CD4-positive, alpha-beta memory T cell (primary cell): ENCODE measurements around the gene CHST9. TPM values are rescaled to one million over a fixed set of nuclear protein-coding genes. Genes with fewer than 3 reads are reported as not detected.
"Not testable (repeated sequence)": the region's sequence is repeated elsewhere in the genome, so short reads cannot be mapped to it uniquely, and the experiment has no call there.

ENCODE experiments used
- CTCF ChIA-PET: fragments of 350-600 bp; sonication (Branson Sonifier 250); formaldehyde crosslinking; loops from one replicate; lab custom pipeline; 2021; ENCODE audit warnings: inconsistent platforms; ENCODE audit not compliant: partially characterized antibody; lab: Charles Lee
- POLR2A ChIA-PET: fragments of 350-600 bp; sonication (Branson Sonifier 250); formaldehyde crosslinking; loops from one replicate; lab custom pipeline; 2021; ENCODE audit not compliant: partially characterized antibody; lab: Charles Lee
- DNase-seq, 5 donors: peaks; one replicate each; pipeline versions ENCODE4 v3.0.0 to v3.0.0-alpha.2; 2020 to 2022; ENCODE audit warnings: mixed read lengths in 1 of 5
- H3K27ac ChIP-seq: one replicate; pipeline ENCODE4 v1.7.0; 2013; ENCODE audit warnings: low read depth, low read length
- H3K27me3 ChIP-seq: 2 replicates; pipeline ENCODE4 v1.7.0; 2013; ENCODE audit warnings: mild to moderate bottlenecking, low read length, moderate library complexity; ENCODE audit not compliant: insufficient read depth
- H3K36me3 ChIP-seq: 2 replicates; pipeline ENCODE4 v1.7.0; 2013; ENCODE audit warnings: mild to moderate bottlenecking, low read length, moderate library complexity; ENCODE audit not compliant: insufficient read depth
- H3K4me1 ChIP-seq: 2 replicates; pipeline ENCODE4 v1.7.0; 2013; ENCODE audit warnings: mild to moderate bottlenecking, low read length, moderate library complexity; ENCODE audit not compliant: insufficient read depth
- H3K4me3 ChIP-seq, 2 donors: one replicate each; pipeline ENCODE4 v1.7.0; 2013; ENCODE audit warnings: low read length in 2 of 2, mild to moderate bottlenecking in 1 of 2
- H3K9me3 ChIP-seq, 2 donors: one replicate each; pipeline ENCODE4 v1.7.0; 2013; ENCODE audit warnings: low read length in 2 of 2, control low read depth in 1 of 2; ENCODE audit not compliant: control insufficient read depth in 1 of 2
- H3K27ac Mint-ChIP-seq, 7 donors: one replicate each; pipeline ENCODE4 v1.8.0; 2020 to 2021; ENCODE audit warnings: mixed read lengths in 7 of 7, mild to moderate bottlenecking in 6 of 7, inconsistent platforms in 3 of 7, moderate library complexity in 3 of 7
- H3K27me3 Mint-ChIP-seq, 2 donors: one replicate each; pipeline ENCODE4 v1.8.0; 2020 to 2021; ENCODE audit warnings: mixed read lengths in 2 of 2
- H3K36me3 Mint-ChIP-seq, 2 donors: one replicate each; pipeline ENCODE4 v1.8.0; 2020 to 2021; ENCODE audit warnings: mixed read lengths in 2 of 2, inconsistent platforms in 1 of 2, mild to moderate bottlenecking in 1 of 2
- H3K4me1 Mint-ChIP-seq, 4 donors: one replicate each; pipeline ENCODE4 v1.8.0; 2020 to 2021; ENCODE audit warnings: mixed read lengths in 4 of 4, mild to moderate bottlenecking in 1 of 4
- H3K4me3 Mint-ChIP-seq, 8 donors: one replicate each; pipeline ENCODE4 v1.8.0; 2020 to 2021; ENCODE audit warnings: mixed read lengths in 8 of 8, mild to moderate bottlenecking in 7 of 8, moderate library complexity in 6 of 8, inconsistent platforms in 3 of 8
- H3K9me3 Mint-ChIP-seq, 8 donors: one replicate each; pipeline ENCODE4 v1.8.0; 2020 to 2021; ENCODE audit warnings: mixed read lengths in 8 of 8, mild to moderate bottlenecking in 5 of 8, inconsistent platforms in 3 of 8, moderate library complexity in 1 of 8
- intact Hi-C: fragments of 100-400 bp; cut with micrococcal nuclease; formaldehyde crosslinking; loops from one replicate; pipeline ENCODE4 v1.15.1; 2023
- polyA plus RNA-seq, 2 donors: library from polyadenylated mRNA; unstranded; fragments of 300-500 nt; fragmentation: Illumina TruSeq; gene quantifications; one replicate each; pipeline ENCODE4 v1.2.3, GENCODE V29; 2021
- total RNA-seq, 2 experiments: library from RNA; stranded (reverse); gene quantifications; one replicate each; pipeline ENCODE4 v1.2.3, GENCODE V29; 2021

The CHST9 gene
- total and polyA plus RNA-seq, 4 experiments from 2014 or later: not detected

GRCh38 chr18:26941584-26941983, 243.5 kb downstream of the CHST9 start:
- Mint-ChIP-seq H3K27me3 (no peaks in the 10 kb centered on the region), H3K27ac (no peak overlapping the region), H3K36me3 (no peaks in the 10 kb centered on the region), H3K4me3 (no peak overlapping the region), H3K4me1 (no peaks in the 10 kb centered on the region), H3K9me3 (peaks cover 0 to 13% (median 0%) of the 10 kb centered on the region in 8 donors)
- CTCF ChIA-PET: no interaction called here
- intact Hi-C loops: no loop called here
- Histone ChIP-seq H3K4me3 (no peak overlapping the region), H3K9me3 (no peaks in the 10 kb centered on the region), H3K36me3 (no peaks in the 10 kb centered on the region), H3K27ac (no peak overlapping the region), H3K4me1 (no peaks in the 10 kb centered on the region), H3K27me3 (no peaks in the 10 kb centered on the region)
- DNase-seq: no peak
- POLR2A ChIA-PET: no interaction called here

DNA sequence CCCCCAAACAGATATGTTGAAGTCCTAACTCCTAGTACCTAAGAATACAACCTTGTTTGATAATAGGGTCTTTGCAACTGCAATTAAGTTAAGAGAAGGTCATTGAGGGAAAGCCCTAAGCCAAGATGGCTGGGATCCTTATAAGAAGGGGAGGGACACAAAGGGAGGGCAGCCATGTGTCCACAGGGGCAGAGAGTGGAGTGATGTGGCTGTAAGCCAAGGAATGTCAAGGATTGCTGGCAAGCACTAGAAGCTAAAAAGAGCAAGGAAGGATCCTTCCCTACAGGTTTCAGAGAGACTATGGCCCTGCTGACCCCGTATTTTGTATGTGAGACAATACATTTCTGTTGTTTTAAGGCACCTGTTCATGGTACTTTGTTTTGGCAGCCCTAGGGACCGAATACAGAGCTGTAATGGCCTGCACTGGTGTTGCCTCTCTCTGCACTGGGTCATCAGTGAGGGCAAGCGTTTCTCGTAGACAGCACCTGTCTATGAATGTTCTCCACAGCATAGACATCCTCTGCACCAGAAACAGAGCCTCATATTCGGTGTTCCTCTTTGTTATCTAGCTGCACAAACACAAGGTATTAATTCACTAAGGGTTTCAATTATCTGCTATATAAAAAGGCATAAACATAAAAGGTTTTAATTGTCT, 244.2 kb downstream of the CHST9 start:
- Histone ChIP-seq H3K27ac (no peak overlapping the region), H3K4me3 (no peak overlapping the region), H3K4me1 (no peaks in the 10 kb centered on the region), H3K27me3 (no peaks in the 10 kb centered on the region), H3K9me3 (no peaks in the 10 kb centered on the region), H3K36me3 (no peaks in the 10 kb centered on the region)
- no peaks in the 10 kb centered on the region for H3K27me3 Mint-ChIP-seq
- H3K27ac Mint-ChIP-seq: no peak overlapping the region
- H3K36me3 Mint-ChIP-seq: no peaks in the 10 kb centered on the region
- H3K4me3 Mint-ChIP-seq: no peak overlapping the region
- no peak for DNase-seq
- POLR2A ChIA-PET: no interaction called here
- no peaks in the 10 kb centered on the region for H3K4me1 Mint-ChIP-seq
- intact Hi-C loops: no loop called here
- CTCF ChIA-PET: no interaction called here
- peaks cover 0 to 10% (median 0%) of the 10 kb centered on the region in 8 donors for H3K9me3 Mint-ChIP-seq

- H3K36me3 Mint-ChIP-seq: peaks cover 0 to 5% of the 10 kb centered on the region in 2 donors
- Histone ChIP-seq H3K36me3 (no peaks in the 10 kb centered on the region), H3K4me1 (no peaks in the 10 kb centered on the region), H3K9me3 (no peaks in the 10 kb centered on the region), H3K27me3 (no peaks in the 10 kb centered on the region), H3K27ac (no peak overlapping the region), H3K4me3 (no peak overlapping the region)
- no peak overlapping the region for H3K27ac Mint-ChIP-seq
- intact Hi-C loops: no loop called here
- no peak overlapping the region for H3K4me3 Mint-ChIP-seq
- H3K4me1 Mint-ChIP-seq: no peaks in the 10 kb centered on the region
- ChIA-PET CTCF (no interaction called here), POLR2A (no interaction called here)
- H3K27me3 Mint-ChIP-seq: no peaks in the 10 kb centered on the region
- DNase-seq: no peak
- H3K9me3 Mint-ChIP-seq: peaks cover 0 to 9% (median 4%) of the 10 kb centered on the region in 8 donors
Observed at GRCh38 chr18:26931659-26932058, 253.4 kb downstream of the CHST9 start.

- Mint-ChIP-seq H3K36me3 (peaks cover 0 to 5% of the 10 kb centered on the region in 2 donors), H3K27ac (no peak overlapping the region), H3K4me3 (no peak overlapping the region), H3K9me3 (peaks cover 0 to 9% (median 5%) of the 10 kb centered on the region in 8 donors), H3K4me1 (no peaks in the 10 kb centered on the region), H3K27me3 (no peaks in the 10 kb centered on the region)
- H3K9me3 ChIP-seq: no peaks in the 10 kb centered on the region
- H3K4me1 ChIP-seq: no peaks in the 10 kb centered on the region
- ChIA-PET POLR2A (no interaction called here), CTCF (no interaction called here)
- no peak overlapping the region for H3K4me3 ChIP-seq
- intact Hi-C loops: no loop called here
- no peak overlapping the region for H3K27ac ChIP-seq
- no peak for DNase-seq
- no peaks in the 10 kb centered on the region for H3K27me3 ChIP-seq
- H3K36me3 ChIP-seq: no peaks in the 10 kb centered on the region
Observed at GRCh38 chr18:26930630-26931029, 254.5 kb downstream of the CHST9 start.

DNA sequence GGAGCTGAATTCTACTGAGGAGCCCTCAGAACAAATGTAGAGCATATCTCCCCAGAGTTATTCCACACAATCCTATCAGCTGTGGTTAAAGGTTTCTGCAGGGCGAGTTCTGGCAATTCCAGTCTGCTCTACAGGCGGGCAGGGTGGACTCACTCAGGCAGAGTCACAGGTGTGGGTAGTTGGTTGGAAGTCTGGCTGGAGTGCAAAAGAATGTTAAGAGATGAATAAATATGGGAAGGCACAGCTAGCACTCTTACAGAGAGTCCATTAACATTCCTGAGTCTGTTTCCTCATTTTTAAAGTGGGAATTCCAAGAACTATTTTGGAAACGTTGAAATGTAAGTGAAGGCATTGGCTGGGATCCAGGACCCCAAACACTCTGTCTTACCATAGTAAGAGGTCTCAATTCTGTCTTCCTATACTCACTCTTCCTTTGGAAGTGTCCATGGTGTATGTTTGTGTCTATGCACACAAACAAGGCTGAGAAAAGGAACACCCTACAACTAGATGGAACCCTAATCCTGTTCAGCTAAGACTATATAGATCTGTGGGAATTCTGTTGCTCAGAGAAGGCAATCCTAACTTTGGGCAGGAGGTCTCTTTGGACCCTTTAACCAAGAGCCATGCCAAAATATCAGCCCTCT, 256.3 kb downstream of the CHST9 start:
- intact Hi-C loops: no loop called here

GRCh38 chr18:26927822-26928221, 257.3 kb downstream of the CHST9 start:
- H3K27me3 ChIP-seq, H3K4me1 ChIP-seq, H3K36me3 Mint-ChIP-seq, DNase-seq, H3K27ac Mint-ChIP-seq, H3K27me3 Mint-ChIP-seq, intact Hi-C loops, H3K27ac ChIP-seq, H3K4me3 Mint-ChIP-seq, H3K4me1 Mint-ChIP-seq, H3K9me3 Mint-ChIP-seq, POLR2A ChIA-PET, H3K4me3 ChIP-seq, CTCF ChIA-PET, H3K9me3 ChIP-seq, H3K36me3 ChIP-seq: not testable (repeated sequence)

More for the DNA sequence above, 256.3 kb downstream of the CHST9 start:
- Mint-ChIP-seq H3K9me3 (peaks cover 0 to 6% (median 4%) of the 10 kb centered on the region in 8 donors), H3K4me3 (no peak overlapping the region), H3K36me3 (peaks cover 0 to 3% of the 10 kb centered on the region in 2 donors), H3K27ac (no peak overlapping the region), H3K27me3 (no peaks in the 10 kb centered on the region), H3K4me1 (no peaks in the 10 kb centered on the region)
- ChIA-PET POLR2A (no interaction called here), CTCF (no interaction called here)
- no peaks in the 10 kb centered on the region for H3K27me3 ChIP-seq
- no peaks in the 10 kb centered on the region for H3K4me1 ChIP-seq
- H3K4me3 ChIP-seq: no peak overlapping the region
- no peak for DNase-seq
- no peak overlapping the region for H3K27ac ChIP-seq
- H3K9me3 ChIP-seq: no peaks in the 10 kb centered on the region
- H3K36me3 ChIP-seq: no peaks in the 10 kb centered on the region

DNA sequence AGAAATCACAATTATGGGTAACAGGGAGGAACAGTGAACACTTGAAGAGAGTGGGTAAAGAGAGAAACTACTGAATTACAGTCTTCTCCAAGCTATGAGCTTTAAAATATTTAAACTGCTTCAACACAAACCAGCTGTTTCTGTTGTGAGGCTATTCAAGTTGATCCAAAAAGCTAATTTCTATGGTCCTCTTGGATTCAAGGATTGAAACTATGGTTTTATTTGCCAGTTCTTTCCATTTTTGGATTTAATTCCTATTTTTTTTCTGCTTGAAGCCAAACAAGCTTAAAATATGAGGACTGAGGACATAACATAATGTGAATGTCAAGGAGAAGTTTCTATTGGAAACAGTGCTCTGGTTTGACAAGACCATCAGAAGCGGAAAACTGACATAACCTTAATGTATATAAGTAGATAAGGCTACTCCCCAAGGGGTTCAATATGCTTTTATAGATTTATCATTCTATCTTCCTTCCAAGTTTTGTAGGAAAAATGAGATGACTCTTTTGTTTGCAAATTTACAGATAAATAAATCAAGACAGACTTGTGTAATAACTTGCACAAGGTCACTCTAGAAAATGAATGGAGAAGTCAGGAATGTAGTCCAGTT, 258.9 kb downstream of the CHST9 start:
- intact Hi-C loops: no loop called here
- no peaks in the 10 kb centered on the region for H3K27me3 Mint-ChIP-seq
- POLR2A ChIA-PET: no interaction called here

More for the DNA sequence above, 258.9 kb downstream of the CHST9 start:
- Mint-ChIP-seq H3K27ac (no peak overlapping the region), H3K9me3 (peaks cover 0 to 11% (median 2%) of the 10 kb centered on the region in 8 donors), H3K4me1 (no peaks in the 10 kb centered on the region), H3K36me3 (no peaks in the 10 kb centered on the region), H3K4me3 (no peak overlapping the region)
- Histone ChIP-seq H3K27ac (no peak overlapping the region), H3K27me3 (no peaks in the 10 kb centered on the region), H3K4me3 (no peak overlapping the region), H3K4me1 (no peaks in the 10 kb centered on the region), H3K36me3 (no peaks in the 10 kb centered on the region), H3K9me3 (no peaks in the 10 kb centered on the region)
- CTCF ChIA-PET: no interaction called here
- DNase-seq: no peak
